ENCODE results near the gene MYO5C. TPM values are rescaled to one million over a fixed set of nuclear protein-coding genes. Genes with fewer than 3 reads are reported as not detected.

Gene MYO5C
- total RNA-seq, 4 donors from 2014 or later, result 56.1 to 151 (median 84.5) TPM

GRCh38 chr15:52262364-52262763 lies 33.2 kb downstream of the MYO5C start:
- intact Hi-C loops (cut with DNase I; ENCODE audit: low total_unique reads), result loop anchor here (5.0 kb wide), 1 partner anchor 470 kb away; no protein-coding TSS in a partner anchor
- peak overlapping the region; percentile 14 to 75 (median 24) for H3K27ac ChIP-seq
- in situ Hi-C loops (cut with MboI; ENCODE audit: low pct_ligation_motif_present in 1 of 4, low pct_unique_long_range_greater_than_20kb in 1 of 4, low sequenced_read_pairs in 3 of 4), result loop anchor here in 2 of 4 donors (25.0 kb wide), 2 partner anchors 325 to 475 kb away; no protein-coding TSS in a partner anchor

GRCh38 chr15:52261498-52262242 lies 33.9 kb downstream of the MYO5C start:
- Histone ChIP-seq H3K4me3 (no peak overlapping the region), H3K9me3 (no peaks in the 10 kb centered on the region), H3K27ac (peak overlapping the region; percentile 14 to 75 (median 34)), H3K4me1 (peaks cover 0 to 17% (median 7%) of the 10 kb centered on the region in 4 donors), H3K36me3 (peaks cover 0 to 3% (median 0%) of the 10 kb centered on the region in 4 donors), H3K27me3 (no peaks in the 10 kb centered on the region)
- DNase-seq, result peak; percentile 61
- intact Hi-C loops (cut with DNase I; ENCODE audit: low total_unique reads), result loop anchor here (5.0 kb wide), 1 partner anchor 471 kb away; no protein-coding TSS in a partner anchor
- 47% methylated on average over 8 of the region's 8 CpGs; no CpG with 5 or more reads in 1 of the 2 donors for WGBS, 2 donors (ENCODE audit: low coverage in 1 of 2)
- in situ Hi-C loops (cut with MboI; ENCODE audit: low pct_ligation_motif_present in 1 of 4, low pct_unique_long_range_greater_than_20kb in 1 of 4, low sequenced_read_pairs in 3 of 4), result loop anchor here in 2 of 4 donors (25.0 kb wide), 2 partner anchors 326 to 476 kb away; no protein-coding TSS in a partner anchor
- peak in 1 of 5 experiments; percentile 16 for TF ChIP-seq CTCF (IDR thresholded peaks at IDR 0.05)
- TF ChIP-seq POLR2A (IDR thresholded peaks at IDR 0.05), result no peak
- TF ChIP-seq EP300 (IDR thresholded peaks at IDR 0.05; ENCODE audit: low read depth), result no peak
- no peak for TF ChIP-seq POLR2AphosphoS5 (IDR thresholded peaks at IDR 0.05)

More at GRCh38 chr15:52262364-52262763, 33.2 kb downstream of the MYO5C start:
- H3K36me3 ChIP-seq, result peaks cover 0 to 3% (median 0%) of the 10 kb centered on the region in 4 donors
- no peaks in the 10 kb centered on the region for H3K27me3 ChIP-seq
- WGBS, 2 donors (ENCODE audit: low coverage in 1 of 2), result 71 to 76% methylated on average over 4 to 5 of the region's 5 CpGs
- no peaks in the 10 kb centered on the region for H3K9me3 ChIP-seq
- no peak overlapping the region for H3K4me3 ChIP-seq
- H3K4me1 ChIP-seq, result peaks cover 0 to 12% (median 3%) of the 10 kb centered on the region in 4 donors
- TF ChIP-seq POLR2AphosphoS5 (IDR thresholded peaks at IDR 0.05) (no peak), CTCF (IDR thresholded peaks at IDR 0.05) (no peak), POLR2A (IDR thresholded peaks at IDR 0.05) (no peak), EP300 (IDR thresholded peaks at IDR 0.05; ENCODE audit: low read depth) (no peak)
- no peak for DNase-seq

- H3K27me3 ChIP-seq, result no peaks in the 10 kb centered on the region
- DNase-seq, result no peak
- 96% methylated on average over 9 of the region's 10 CpGs; no CpG with 5 or more reads in 1 of the 2 donors for WGBS, 2 donors (ENCODE audit: low coverage in 1 of 2)
- H3K9me3 ChIP-seq, result no peaks in the 10 kb centered on the region
- peaks cover 0 to 20% (median 11%) of the 10 kb centered on the region in 4 donors for H3K4me1 ChIP-seq
- intact Hi-C loops (cut with DNase I; ENCODE audit: low total_unique reads) (loop anchor here (5.0 kb wide), 1 partner anchor 471 kb away; no protein-coding TSS in a partner anchor), in situ Hi-C loops (cut with MboI; ENCODE audit: low pct_ligation_motif_present in 1 of 4, low pct_unique_long_range_greater_than_20kb in 1 of 4, low sequenced_read_pairs in 3 of 4) (loop anchor here in 2 of 4 donors (25.0 kb wide), 2 partner anchors 326 to 476 kb away; no protein-coding TSS in a partner anchor)
- H3K27ac ChIP-seq, result peak overlapping the region in 2 of 4 donors; percentile 39 to 75
- peaks cover 0 to 3% (median 0%) of the 10 kb centered on the region in 4 donors for H3K36me3 ChIP-seq
- no peak overlapping the region for H3K4me3 ChIP-seq
- TF ChIP-seq POLR2A (IDR thresholded peaks at IDR 0.05) (no peak), POLR2AphosphoS5 (IDR thresholded peaks at IDR 0.05) (no peak), EP300 (IDR thresholded peaks at IDR 0.05; ENCODE audit: low read depth) (no peak), CTCF (IDR thresholded peaks at IDR 0.05) (no peak)
These were observed 34.6 kb downstream of the MYO5C start for GRCh38 chr15:52261026-52261425.

- TF ChIP-seq POLR2AphosphoS5 (IDR thresholded peaks at IDR 0.05) (no peak), POLR2A (IDR thresholded peaks at IDR 0.05) (no peak), CTCF (IDR thresholded peaks at IDR 0.05) (no peak), EP300 (IDR thresholded peaks at IDR 0.05; ENCODE audit: low read depth) (no peak)
These were observed 36.1 kb downstream of the MYO5C start for GRCh38 chr15:52259503-52259902.

More at GRCh38 chr15:52259503-52259902, 36.1 kb downstream of the MYO5C start:
- H3K27me3 ChIP-seq, result no peaks in the 10 kb centered on the region
- H3K4me3 ChIP-seq, result no peak overlapping the region
- no peaks in the 10 kb centered on the region for H3K9me3 ChIP-seq
- in situ Hi-C loops (cut with MboI; ENCODE audit: low pct_ligation_motif_present in 1 of 4, low pct_unique_long_range_greater_than_20kb in 1 of 4, low sequenced_read_pairs in 3 of 4), result loop anchor here in 3 of 4 donors (5.0 to 25.0 kb wide), 4 partner anchors 328 to 478 kb away; no protein-coding TSS in a partner anchor
- DNase-seq, result no peak
- H3K4me1 ChIP-seq, result peaks cover 0 to 20% (median 11%) of the 10 kb centered on the region in 4 donors
- H3K36me3 ChIP-seq, result peaks cover 0 to 3% (median 0%) of the 10 kb centered on the region in 4 donors
- H3K27ac ChIP-seq, result no peak overlapping the region
- WGBS, 2 donors (ENCODE audit: low coverage in 1 of 2), result 84 to 88% methylated on average over 1 to 4 of the region's 4 CpGs
- intact Hi-C loops (cut with DNase I; ENCODE audit: low total_unique reads), result no loop called here

All from transverse colon (tissue), 4 donors.